Epithelial cell of prostate (primary cell): ENCODE data around the gene DNASE2B.

Experiments
- DNase-seq: peaks from one replicate; pipeline ENCODE4 v3.0.0-alpha.2; 2011; ENCODE audit warnings: low read depth, low spot score
- H3K27ac ChIP-seq: fragments of 450-650 bp; 2 replicates; pipeline ENCODE4 v1.5.1; 2017; ENCODE audit warnings: mild to moderate bottlenecking

The DNASE2B gene, protein sequence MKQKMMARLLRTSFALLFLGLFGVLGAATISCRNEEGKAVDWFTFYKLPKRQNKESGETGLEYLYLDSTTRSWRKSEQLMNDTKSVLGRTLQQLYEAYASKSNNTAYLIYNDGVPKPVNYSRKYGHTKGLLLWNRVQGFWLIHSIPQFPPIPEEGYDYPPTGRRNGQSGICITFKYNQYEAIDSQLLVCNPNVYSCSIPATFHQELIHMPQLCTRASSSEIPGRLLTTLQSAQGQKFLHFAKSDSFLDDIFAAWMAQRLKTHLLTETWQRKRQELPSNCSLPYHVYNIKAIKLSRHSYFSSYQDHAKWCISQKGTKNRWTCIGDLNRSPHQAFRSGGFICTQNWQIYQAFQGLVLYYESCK

GRCh38 chr1:84398175-84399155 is at the start of gene DNASE2B:
Gene DNASE2B (plus strand): TSS chr1:84398484. CDS start chr1:84398565, 81 bp downstream.
- no peak for DNase-seq
- H3K27ac ChIP-seq: no peak within 1 kb of the TSS

- H3K27ac ChIP-seq: no peak overlapping the region
- no peak for DNase-seq
Observed at GRCh38 chr1:84348759-84349158, 49.5 kb upstream of the DNASE2B start.

- no peak for DNase-seq
- no peak overlapping the region for H3K27ac ChIP-seq
Observed at GRCh38 chr1:84350104-84350503, 48.2 kb upstream of the DNASE2B start.

- no peak overlapping the region for H3K27ac ChIP-seq
- DNase-seq: no peak
Observed at GRCh38 chr1:84350550-84350949, 47.7 kb upstream of the DNASE2B start.

DNA sequence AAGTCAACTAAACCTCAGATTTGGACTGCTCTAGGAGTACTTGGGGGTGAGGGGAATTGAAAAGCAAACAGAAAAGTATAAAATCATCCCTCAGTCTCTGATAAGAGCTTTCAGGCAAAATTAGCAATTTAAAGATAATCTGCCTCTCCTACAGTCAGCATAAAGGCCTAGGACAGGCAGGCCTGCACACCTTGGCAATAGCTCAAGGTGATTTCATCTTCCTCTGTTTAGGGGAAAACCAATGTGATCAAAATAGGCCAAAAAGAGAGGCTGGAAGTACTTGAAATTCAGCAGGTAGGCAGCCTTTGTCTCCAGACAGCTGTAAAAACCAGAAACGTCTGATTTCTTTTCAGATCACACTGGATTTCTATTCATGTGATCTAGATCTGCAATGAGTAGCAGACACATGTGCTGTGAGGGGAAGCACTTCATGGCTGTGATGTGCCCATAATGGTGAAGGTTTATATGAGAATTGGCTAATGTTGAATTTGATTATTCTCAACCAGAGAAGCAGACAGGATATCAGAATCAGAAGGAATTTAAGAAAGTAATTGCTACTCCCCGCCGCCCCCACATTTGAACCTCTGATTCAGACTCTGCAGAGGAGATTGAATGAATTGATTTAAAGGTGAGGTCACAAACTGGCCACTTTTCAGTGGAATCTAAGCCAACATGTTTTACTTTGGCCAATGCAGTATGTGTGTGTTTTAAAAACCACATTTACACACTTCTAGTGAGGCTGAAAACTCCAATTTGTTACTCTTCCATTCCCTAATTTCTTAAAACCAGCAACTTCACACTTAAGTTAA is 45.8 kb upstream of the DNASE2B start:
- no peak overlapping the region for H3K27ac ChIP-seq
- DNase-seq: no peak

DNA sequence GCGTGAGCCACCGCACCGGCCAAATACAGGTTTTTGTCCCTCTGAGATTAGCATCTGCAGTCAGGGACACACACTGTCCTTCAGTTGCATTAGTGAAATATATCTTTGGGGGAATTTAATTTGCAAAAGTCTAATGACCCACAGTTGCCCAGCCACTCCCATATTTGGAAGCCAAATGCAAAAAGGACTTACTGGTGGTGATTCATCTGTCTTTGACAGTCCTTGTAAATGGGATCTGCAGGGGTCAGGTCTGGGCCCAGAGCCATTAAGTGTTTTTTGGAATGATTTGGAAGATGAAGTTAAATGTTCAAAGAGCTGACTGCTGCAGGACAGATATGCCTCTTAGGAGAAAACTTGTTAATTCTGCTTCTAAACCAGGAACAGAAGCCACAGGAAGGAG is 44.6 kb upstream of the DNASE2B start:
- no peak for DNase-seq
- no peak overlapping the region for H3K27ac ChIP-seq

GRCh38 chr1:84355556-84355955 is 42.7 kb upstream of the DNASE2B start:
- H3K27ac ChIP-seq: no peak overlapping the region
- no peak for DNase-seq

DNA sequence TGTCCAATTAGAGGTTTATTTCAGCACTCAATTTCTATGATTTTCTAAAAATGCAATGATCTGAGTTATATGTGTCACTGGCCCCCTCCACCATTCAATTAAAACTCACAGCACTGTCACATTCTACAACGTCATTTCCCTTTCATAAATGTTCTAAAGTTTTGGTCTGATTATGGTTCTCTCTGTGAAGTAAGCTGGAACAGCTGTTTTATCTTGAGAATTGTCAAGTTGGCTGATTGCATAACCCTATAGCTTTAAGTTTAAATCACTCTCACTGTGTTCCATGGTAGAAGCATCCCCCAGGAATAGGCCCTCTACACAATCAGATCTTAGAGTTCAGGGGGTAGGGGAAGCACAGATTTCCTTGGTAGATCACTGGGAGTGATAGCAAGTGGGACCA is 41.4 kb upstream of the DNASE2B start:
- no peak for DNase-seq
- H3K27ac ChIP-seq: no peak overlapping the region

GRCh38 chr1:84358695-84359094 is 39.6 kb upstream of the DNASE2B start:
- DNase-seq: no peak
- no peak overlapping the region for H3K27ac ChIP-seq

GRCh38 chr1:84360316-84360715 is 38.0 kb upstream of the DNASE2B start:
- no peak overlapping the region for H3K27ac ChIP-seq
- no peak for DNase-seq

DNA sequence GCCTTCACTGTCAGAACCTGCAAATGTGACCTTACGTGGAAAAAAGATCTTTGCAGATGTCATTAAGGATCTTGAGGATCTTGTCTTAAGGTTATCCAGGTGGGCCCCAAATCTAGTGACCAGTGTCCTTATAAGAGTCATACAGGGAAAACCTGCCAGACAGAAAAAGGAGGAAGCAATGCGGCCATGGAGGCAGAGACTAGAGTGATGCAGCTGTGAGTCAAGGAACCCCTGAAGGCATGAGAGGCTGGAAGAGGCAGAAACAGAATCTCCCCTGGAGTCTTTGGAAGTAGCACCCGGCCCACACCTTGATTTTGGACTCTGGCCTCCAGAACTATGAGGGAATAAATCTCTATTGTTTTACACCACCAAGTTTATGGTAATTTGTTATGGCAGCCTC is 36.5 kb upstream of the DNASE2B start:
- peak overlapping the region; percentile 19 for H3K27ac ChIP-seq
- peak; percentile 64 for DNase-seq

GRCh38 chr1:84363019-84363418 is 35.3 kb upstream of the DNASE2B start:
- no peak for DNase-seq
- no peak overlapping the region for H3K27ac ChIP-seq

- no peak for DNase-seq
- H3K27ac ChIP-seq: no peak overlapping the region
Observed at GRCh38 chr1:84363622-84364021, 34.7 kb upstream of the DNASE2B start.

- peak; percentile 53 for DNase-seq
- H3K27ac ChIP-seq: peak overlapping the region; percentile 56
Observed at GRCh38 chr1:84365225-84366221, 32.8 kb upstream of the DNASE2B start.

DNA sequence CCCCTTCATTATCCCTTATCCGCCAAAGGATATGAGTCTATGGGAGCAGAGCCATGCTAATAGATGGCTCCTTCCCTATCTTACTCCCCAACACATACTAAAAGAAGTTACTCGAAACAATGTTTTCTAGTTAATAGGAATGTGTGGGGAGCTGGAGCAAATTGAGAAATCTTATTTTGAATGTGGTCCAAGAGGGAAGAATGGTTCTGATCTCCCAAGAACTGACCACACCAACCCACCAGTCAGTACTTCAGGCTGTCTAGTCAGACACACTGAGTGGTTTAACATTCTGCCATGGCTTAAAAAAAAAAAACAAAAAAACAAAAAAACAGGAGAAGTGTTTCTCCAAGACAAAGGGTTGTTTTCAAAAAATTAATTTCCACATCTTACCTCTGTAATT is 31.5 kb upstream of the DNASE2B start:
- no peak overlapping the region for H3K27ac ChIP-seq

GRCh38 chr1:84367219-84367618 is 31.1 kb upstream of the DNASE2B start:
- no peak overlapping the region for H3K27ac ChIP-seq
- no peak for DNase-seq

More for the DNA sequence above, 31.5 kb upstream of the DNASE2B start:
- DNase-seq: no peak

- H3K27ac ChIP-seq: no peak overlapping the region
- DNase-seq: no peak
Observed at GRCh38 chr1:84368441-84368840, 29.8 kb upstream of the DNASE2B start.

- no peak for DNase-seq
- no peak overlapping the region for H3K27ac ChIP-seq
Observed at GRCh38 chr1:84370266-84370665, 28.0 kb upstream of the DNASE2B start.

GRCh38 chr1:84370831-84371394 is 27.4 kb upstream of the DNASE2B start:
- no peak overlapping the region for H3K27ac ChIP-seq
- DNase-seq: no peak
